ENCODE results near the gene ENOX2.

GRCh38 chrX:130652824-130653578 is 250.0 kb downstream of the ENOX2 start:
- TF ChIP-seq, protein P1, sequence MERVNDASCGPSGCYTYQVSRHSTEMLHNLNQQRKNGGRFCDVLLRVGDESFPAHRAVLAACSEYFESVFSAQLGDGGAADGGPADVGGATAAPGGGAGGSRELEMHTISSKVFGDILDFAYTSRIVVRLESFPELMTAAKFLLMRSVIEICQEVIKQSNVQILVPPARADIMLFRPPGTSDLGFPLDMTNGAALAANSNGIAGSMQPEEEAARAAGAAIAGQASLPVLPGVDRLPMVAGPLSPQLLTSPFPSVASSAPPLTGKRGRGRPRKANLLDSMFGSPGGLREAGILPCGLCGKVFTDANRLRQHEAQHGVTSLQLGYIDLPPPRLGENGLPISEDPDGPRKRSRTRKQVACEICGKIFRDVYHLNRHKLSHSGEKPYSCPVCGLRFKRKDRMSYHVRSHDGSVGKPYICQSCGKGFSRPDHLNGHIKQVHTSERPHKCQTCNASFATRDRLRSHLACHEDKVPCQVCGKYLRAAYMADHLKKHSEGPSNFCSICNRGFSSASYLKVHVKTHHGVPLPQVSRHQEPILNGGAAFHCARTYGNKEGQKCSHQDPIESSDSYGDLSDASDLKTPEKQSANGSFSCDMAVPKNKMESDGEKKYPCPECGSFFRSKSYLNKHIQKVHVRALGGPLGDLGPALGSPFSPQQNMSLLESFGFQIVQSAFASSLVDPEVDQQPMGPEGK (CRISPR knock-in tag; IDR thresholded peaks at IDR 0.05; ENCODE audit: borderline replicate concordance): no peak
- TF ChIP-seq, protein P2, sequence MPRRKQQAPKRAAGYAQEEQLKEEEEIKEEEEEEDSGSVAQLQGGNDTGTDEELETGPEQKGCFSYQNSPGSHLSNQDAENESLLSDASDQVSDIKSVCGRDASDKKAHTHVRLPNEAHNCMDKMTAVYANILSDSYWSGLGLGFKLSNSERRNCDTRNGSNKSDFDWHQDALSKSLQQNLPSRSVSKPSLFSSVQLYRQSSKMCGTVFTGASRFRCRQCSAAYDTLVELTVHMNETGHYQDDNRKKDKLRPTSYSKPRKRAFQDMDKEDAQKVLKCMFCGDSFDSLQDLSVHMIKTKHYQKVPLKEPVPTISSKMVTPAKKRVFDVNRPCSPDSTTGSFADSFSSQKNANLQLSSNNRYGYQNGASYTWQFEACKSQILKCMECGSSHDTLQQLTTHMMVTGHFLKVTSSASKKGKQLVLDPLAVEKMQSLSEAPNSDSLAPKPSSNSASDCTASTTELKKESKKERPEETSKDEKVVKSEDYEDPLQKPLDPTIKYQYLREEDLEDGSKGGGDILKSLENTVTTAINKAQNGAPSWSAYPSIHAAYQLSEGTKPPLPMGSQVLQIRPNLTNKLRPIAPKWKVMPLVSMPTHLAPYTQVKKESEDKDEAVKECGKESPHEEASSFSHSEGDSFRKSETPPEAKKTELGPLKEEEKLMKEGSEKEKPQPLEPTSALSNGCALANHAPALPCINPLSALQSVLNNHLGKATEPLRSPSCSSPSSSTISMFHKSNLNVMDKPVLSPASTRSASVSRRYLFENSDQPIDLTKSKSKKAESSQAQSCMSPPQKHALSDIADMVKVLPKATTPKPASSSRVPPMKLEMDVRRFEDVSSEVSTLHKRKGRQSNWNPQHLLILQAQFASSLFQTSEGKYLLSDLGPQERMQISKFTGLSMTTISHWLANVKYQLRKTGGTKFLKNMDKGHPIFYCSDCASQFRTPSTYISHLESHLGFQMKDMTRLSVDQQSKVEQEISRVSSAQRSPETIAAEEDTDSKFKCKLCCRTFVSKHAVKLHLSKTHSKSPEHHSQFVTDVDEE (CRISPR knock-in tag; IDR thresholded peaks at IDR 0.05): no peak
- TF ChIP-seq ZNF70 (CRISPR knock-in tag; IDR thresholded peaks at IDR 0.05): no peak

Data from SK-N-SH treated with all-trans-retinoic acid at 6 μM for 48 hours (cell line).